ENCODE data around the gene ATXN10.
"Not testable (repeated sequence)": the region's sequence is repeated elsewhere in the genome, so short reads cannot be mapped to it uniquely, and the experiment has no call there.

Gene ATXN10

DNA sequence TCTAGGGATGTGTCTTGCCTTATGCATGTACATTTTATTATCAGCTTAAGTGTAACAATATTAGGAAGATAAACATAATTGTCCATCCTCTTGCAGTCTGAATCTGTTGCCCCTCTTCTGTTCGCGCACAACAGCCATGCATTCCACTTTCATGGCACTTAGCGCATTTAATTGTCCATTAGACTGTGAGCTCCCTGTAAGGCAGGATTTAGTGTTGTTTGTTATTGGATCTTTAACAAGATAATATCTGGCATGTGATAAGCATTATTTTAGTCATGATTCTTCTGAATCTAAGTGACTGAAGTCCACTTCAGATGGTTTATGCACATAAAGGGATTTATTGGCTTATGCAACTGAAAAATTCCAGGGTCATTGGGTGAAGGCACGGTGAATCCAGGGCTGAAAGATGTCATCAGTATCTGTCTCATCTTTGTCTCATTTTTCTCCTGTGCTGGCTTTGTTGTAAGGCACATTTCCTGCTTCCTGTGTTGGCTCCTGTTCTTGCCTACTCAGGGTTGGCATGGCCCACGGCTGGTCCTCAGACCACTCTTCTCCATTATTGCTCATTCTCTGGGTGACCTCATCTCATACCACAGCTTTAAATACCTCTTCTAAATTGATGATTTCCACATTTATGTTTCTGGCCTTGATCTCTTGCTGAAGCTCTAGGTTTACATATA is 37.6 kb downstream of the ATXN10 start:
- no peak for DNase-seq (ENCODE audit: low spot score)

DNA sequence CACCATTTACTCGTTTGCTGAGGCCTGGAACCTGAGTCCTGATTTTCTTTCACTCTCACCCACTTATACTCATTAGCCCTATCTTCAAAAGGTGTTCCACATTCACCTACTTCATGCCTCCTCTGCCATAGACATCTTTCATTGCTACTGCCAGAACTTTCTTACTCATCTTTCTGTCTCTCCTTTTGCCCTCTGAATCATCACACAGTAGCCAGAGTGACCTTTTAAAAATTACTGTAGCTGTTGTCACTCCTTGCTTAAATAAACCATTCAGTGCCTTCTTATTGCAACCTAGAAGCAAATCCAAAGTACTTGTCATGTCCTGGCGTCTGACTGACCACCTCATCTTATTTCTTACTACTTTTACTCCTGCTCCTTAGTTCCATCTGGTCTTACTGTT is 38.2 kb downstream of the ATXN10 start:
- DNase-seq (ENCODE audit: low spot score) = no peak

DNA sequence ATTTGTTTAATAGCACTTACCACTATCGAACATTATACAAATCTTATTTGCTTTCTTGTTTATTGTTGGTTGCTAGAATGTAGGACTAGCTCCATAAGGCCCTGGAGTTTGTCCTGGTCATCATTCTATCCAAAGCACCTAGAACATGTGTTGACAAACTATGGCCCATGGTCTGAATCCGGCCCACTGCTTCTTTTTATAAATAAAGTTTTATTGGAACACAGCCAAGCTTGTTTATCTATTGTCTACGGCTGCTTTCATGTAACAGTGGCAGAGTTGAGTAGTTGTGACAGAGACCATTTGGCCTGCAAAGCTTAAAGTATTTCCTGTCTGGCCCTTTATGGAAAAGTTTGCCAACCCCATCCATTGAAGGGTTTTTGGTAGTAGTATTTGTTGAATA is 38.8 kb downstream of the ATXN10 start:
- no peak for DNase-seq (ENCODE audit: low spot score)

DNA sequence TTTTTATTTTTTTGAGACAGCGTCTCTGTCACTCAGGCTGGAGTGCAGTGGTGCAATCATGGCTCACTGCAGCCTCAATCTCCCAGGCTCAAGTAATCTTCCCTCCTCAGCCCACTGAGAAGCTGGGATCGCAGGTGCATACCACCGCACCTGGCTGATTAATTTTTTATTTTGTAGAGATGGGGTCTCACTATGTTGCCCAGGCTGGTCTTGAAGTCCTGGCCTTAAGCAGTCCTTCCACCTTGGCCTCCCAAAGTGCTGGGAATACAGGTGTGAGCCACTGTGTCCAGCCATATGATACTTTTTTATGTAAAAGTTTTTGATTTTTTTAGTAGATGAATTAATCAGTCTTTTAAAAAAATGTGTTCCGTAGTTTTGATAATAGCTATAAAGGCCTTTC is 42.8 kb downstream of the ATXN10 start:
- DNase-seq (ENCODE audit: low spot score) = not testable (repeated sequence)

DNA sequence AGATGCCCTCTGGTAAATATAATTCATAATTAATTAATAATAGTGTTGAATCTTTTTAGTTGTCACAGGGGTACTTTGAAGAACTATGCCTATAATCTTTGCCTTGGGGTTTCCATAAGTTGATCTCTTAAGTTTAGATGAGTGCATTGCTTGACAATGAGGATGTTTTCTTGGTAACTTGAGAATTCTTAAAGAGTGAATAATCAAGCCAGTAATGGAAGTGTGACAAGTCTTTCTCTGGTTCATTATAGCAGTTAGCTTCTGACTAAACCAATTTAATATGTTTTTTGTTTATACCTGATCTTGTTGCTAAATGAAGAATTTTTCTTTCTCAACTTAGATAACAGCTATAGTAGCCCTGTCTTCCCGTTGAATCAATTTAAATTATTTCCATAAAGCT is 46.2 kb downstream of the ATXN10 start:
- DNase-seq (ENCODE audit: low spot score) = no peak

DNA sequence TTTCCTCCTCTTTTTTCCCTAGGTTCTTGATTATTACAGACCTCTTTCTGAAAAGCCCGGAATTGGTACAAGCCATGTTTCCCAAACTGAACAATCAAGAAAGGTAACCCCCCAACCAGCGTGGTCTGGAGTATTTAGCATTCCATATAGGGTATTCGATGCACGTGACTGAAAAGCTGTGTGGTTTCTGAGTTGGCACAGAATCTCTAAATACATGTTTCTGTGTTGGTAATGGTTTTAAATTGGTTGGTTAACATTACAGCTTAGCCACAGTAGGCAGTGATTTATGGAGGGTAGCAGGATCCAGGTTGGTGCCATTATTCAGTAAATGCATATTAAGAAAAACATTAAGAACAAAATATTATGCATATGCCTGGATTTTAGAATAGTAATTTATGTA is 46.8 kb downstream of the ATXN10 start:
- no peak for DNase-seq (ENCODE audit: low spot score)

DNA sequence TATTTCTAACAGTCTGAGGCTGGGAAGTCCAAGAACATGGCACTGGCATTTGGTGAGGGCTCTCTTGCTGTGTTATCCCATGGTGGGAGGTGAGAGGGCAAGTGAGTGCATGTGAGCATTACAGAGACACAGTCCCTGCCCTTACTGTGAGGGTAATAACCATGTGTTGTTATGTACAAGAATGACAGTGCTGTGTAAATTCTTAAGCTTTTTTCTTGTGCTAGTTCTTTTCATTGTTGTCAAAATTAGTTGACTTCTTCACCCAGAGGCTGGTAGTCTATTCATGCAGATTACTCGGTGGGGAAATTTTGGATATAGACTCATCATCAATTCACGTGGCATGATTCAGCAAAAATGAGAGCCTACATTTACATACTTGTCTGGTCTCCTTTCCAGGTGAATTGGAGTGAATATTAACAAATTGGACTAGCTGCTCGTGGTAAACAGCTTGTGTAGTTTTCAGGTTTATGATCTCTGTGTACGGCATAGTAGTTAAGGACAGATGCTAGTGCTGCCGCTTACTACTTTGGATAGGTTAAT is 49.3 kb downstream of the ATXN10 start:
- no peak for DNase-seq (ENCODE audit: low spot score)

DNA sequence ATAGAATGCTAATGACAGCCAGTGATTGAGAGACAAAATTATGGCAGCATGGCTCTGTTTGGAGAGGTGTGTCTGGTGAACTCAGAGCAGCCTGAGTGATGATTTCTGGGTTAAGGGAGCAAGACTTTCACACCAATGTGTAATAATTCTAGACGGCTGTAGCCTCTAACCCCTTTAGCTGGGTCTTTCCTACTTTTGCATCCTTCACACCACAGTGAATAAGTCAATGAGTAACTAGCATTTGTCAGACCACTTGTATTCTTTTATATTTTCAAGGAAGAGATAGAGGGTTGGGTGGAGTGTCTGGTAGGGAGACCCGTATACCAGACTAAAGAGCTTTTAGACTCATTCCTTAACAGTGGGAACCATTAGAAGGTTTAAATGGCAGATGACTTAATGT is 50.4 kb downstream of the ATXN10 start:
- DNase-seq (ENCODE audit: low spot score) = no peak

DNA sequence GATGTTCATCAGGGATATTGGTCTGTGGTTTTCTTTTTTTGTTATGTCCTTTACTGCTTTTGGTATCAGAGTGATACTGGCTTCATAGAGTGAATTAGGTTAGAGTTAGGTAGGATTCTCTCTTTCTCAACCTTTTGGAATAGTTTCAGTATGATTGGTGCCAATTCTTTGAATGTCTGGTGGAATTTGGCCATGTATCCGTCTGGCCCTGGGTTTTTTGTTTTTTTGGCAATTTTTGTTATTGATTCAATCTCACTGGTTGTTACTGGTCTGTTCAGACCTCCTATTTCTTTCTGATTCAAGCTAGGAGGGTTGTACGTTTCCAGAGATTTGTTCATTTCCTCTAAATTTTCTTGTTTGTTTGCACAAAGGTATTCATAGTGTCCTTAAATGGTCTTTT is 54.4 kb downstream of the ATXN10 start:
- DNase-seq (ENCODE audit: low spot score) = no peak

DNA sequence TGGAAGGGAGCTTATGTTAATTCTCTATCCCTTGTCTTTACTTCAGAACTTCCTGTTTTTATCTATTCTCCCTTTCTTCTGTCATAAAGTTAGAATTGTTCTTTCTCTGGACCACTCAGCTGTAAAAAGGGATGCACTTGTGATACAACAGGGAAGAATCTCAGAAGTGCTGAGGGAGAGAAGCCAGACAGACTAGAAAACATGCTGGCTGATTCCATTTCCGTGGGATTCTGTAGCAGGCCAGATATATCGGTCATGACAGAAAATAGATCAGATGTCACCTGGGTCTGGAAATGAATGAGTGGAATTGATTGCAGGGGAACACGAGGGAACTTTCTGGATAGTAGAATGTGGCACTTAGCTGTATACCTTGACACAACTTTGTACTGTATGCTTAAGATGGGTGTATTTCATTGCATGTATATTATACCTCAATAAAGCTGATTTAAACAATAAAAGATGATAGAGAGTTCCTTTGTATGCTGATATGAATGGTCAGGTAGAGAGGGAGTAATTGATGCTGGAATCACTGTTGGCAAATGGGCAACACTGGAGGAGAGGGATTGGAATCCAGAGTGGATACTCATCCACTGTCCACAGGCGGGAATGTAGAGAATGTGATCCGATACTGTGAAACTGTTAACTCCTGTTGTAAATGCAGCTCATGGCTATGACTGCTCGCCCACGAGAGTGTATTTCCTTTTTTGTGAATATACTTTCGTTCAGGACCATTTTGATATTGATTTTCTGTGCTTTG is 59.6 kb downstream of the ATXN10 start:
- DNase-seq (ENCODE audit: low spot score) = no peak

DNA sequence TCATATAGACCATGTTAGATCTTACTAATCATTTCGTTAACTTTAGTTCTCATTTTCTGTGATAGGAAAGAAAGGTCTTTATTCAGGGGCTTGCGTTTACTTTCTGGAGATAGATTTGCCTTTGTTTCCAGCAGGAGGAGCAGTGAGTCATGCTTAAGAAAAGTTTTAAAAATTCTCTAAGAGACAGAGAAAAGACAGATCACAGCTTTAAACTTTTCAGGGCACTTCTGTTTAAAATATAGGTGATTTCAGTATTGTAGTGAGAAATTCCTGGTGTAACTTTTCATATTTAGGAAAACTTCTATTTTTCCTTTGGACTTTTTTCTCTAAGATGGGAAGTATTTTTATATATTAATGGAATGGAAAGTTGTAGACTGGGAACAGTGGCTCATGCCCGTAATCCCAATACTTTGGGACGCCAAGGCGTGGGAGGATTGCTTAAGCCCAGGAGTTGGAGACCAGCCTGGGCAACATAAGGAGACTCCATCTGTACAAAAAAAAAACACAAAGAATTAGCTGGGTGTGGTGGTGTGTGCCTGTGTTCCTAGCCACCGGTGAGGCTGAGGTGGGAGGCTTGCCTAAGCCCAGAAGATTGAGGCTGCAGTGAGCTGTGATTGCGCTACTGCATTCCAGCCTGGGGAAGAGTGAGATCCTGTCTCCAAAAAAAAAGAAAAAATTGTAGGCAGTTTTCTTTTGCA is 60.3 kb downstream of the ATXN10 start:
- DNase-seq (ENCODE audit: low spot score) = no peak

DNA sequence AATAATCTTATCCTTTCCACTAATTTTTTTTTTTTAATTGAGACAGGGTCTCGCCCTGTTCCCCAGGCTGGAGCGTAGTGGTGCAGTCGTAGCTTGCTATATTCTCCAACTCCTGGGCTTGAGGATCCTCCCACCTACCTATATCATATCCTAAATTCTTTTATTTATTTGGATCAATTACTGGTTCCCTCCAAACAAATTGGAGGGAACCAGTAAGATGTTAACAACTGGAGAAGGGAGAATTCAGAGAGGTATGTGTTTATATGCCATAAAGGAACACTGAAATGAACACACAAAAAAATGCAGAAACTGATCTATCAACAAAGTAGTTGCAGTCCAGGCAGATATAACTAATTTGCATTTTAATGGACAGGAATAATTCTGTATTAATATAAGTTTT is 63.6 kb downstream of the ATXN10 start:
- DNase-seq (ENCODE audit: low spot score) = no peak

DNA sequence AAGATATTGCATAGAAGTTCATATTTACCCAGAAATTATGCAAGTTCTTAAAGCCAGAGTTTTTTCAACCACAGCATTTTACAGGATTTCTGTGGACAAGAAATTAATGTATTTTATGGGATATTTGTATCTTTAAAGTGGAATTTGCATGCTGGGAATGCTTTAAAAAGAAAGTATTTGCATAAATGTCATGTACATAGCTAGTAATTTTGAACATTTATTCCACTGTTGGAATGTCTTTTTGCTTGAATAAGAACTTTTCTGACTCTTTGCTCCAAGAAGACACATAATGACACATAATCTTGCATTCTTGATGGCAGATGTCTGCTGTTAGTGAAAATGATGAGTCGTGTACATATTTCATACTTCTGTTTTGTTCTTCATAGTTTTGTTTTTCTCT is 66.6 kb downstream of the ATXN10 start:
- DNase-seq (ENCODE audit: low spot score) = no peak

DNA sequence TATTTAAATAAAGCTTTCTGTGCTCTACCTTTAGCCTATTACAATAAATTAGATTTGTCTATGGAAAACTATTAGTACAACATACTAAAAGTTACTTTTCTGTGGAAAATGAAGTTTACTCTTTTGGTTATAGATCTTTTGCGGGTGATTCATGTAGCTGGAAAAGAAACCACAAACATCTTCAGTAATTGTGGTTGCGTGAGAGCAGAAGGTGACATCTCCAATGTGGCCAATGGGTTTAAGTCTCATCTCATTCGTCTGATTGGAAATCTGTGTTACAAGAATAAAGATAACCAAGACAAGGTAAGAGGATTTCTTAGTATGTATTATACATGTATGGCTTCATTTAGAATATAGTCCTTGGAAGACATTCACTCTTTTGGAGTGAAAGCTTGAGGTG is 68.6 kb downstream of the ATXN10 start:
- DNase-seq (ENCODE audit: low spot score) = no peak

DNA sequence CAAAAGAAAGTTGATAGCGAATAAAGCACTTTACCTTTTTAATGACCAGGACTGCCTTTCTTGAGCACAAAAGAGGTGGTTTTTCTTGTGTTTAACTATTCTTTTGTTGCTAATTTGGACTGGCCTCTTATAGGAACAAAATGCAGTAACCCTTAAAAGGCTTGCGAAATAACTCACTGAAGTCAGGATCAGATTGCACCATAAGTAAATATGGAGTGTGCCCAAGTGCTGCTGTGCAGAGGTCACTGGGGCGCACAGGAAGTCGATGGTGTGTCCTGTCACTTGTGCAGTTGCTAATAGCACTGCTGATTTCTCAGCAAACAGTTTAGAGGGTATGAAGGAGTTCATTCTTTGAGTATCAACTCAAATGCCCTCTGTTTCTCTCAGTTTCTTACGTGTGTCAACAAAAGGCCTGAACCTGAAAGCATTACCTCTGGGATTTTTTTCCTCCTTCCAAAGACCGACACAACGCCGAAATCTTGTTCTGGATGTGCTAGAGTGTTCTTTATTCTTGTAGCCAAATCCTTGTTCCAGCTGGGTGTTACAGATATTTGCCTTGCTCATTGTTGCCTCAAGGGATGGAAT is 71.3 kb downstream of the ATXN10 start:
- DNase-seq (ENCODE audit: low spot score) = no peak

DNA sequence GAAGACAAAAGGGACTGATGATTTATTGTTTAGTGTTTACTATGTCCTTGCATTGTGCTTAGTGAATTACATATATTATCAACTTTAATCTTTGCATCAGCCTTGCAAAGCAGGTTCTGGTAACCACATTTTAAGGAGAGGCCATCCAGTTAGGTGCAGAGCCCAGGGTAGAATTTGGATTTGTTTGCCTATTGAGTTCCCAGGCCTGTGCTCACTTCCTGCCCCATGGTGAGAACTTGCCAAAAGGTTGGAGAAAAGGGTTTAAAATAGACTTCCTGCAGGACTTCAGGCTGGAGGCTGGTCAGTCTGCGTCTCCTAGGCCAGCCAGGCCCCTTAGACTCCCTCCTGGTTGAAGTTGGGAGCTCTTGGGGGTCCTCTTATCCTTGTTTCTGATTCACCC is 72.1 kb downstream of the ATXN10 start:
- no peak for DNase-seq (ENCODE audit: low spot score)

DNA sequence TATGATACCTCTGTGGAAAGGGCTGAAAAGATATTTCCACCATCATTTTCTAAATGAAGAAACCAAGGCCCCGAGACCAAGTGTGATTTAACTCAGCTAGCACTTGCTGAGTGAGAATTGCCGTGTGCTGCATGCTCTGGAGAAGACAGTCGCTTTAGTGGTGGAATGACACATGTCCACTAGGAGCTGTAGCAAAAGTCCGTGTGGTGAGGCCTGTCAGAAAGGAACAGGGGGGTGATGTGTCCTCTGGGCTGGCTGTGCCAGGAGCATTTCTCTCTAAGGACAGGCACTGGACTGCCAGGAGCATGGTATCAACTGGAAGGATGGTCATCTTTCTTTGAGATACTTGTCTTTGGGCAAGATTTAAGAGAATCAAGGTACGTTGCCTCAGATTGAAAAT is 72.8 kb downstream of the ATXN10 start:
- DNase-seq (ENCODE audit: low spot score) = no peak

DNA sequence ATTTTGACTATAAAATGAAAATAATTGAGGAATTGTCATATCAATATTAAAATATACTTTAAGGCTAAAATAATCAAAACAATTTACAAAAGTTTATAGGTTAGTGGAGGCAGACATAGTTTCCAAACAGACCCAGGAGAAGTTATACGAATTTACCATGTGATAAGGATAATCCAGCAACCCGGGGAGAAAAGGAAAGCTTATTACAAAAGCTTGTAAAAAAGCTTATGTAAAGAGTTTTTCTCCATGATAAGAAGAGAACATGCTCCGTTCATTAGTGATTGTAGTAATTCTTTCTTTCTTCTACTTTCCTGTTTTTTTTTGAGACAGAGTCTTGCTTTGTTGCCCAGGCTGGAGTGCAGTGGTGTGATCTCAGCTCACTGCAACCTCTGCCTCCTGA is 79.0 kb downstream of the ATXN10 start:
- no peak for DNase-seq (ENCODE audit: low spot score)

DNA sequence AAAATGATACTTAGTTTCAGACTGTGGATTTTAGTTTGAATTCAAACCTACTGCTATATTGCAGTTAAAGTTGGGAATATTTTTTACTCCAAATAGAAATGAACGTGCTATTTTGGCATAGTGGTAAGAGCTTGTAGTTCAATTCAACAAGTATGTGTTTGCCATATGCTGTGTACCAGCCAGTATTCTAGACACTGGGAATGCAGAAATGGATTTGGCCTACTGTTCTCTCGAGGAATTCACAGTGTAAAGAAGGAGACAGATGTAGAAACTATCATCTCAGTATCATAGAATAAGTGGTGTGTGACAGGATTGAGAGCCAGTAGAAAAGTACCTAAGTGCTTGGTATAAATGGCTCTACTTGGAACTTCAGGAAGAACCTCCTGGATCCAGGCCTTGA is 80.4 kb downstream of the ATXN10 start:
- DNase-seq (ENCODE audit: low spot score) = no peak

DNA sequence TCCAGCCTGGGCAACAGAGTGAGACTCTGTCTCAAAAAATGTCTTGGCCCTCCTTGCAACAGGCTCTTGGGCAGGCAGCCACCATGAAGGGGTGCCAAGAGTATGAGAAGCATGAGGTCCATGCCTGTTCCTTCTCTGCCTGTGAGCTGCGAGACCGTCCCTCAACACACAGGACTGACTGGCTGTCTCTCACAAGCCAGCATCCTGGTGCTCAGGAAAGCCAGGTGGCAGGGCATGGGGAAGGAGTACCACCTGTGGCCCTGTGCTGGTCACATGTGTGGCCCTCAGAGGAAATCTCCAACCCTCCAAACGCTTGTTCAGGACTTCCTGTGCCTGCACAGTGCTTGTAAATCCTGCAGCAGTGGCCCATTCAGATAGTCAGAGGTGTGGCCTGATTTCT is 83.2 kb downstream of the ATXN10 start:
- DNase-seq (ENCODE audit: low spot score) = no peak

DNA sequence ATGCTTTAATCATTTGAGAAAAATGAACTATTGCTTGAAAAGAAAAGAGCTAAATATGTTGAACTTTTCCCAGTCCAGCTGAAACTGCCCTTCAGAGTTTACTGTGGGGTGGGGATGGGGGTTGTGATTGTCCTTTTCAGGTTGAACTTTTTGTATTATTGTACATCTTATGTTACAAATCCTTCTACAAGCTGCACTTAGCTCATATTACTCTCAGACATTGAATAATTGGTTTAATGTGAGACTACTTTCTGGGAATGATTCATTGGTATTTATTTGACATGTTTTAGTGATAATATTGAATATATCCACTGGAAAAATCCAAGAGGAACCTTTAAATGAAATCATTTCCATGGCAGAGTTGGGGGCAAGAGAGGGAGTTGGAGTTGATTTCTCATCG is 84.9 kb downstream of the ATXN10 start:
- DNase-seq (ENCODE audit: low spot score) = no peak

DNA sequence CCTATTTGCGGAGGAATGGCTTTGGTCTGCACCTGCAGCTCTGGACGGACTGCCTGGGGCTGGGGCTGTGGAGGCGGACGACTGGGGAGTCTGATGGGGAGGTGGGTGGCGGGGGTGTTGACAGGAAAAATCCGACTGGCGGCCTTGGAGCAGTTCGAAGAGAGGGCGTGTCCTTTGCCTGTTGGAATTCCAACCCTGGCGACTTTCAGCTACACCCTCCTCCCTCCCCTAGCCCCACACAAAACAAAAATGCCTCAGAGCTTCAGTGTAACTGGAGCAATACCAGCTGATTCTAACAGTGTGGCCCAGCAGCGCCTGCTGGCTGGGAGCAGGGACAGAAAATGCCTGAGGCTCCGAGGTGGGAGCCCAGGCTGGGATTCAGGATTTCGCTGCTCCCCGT is 85.4 kb downstream of the ATXN10 start:
- no peak for DNase-seq (ENCODE audit: low spot score)

DNA sequence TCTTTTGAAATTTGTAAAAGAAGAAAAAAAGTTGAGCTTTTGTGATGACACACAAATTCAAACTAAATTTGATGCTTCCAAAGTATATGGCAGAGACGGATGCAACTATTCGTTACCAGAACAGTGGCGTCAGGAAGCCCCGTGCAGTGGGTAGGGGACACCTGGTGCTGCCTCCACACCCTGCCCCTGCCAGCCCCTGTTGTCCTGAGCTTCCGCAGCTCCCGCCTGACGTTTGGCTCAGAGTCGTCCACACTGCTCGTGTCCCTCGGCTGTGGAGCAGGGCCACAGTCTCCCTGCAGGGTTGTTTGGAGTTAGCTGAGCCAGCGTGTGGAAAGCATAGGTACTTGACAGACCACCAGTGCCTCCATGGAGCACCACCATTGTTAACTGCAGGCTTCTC is 86.3 kb downstream of the ATXN10 start:
- DNase-seq (ENCODE audit: low spot score) = no peak

Data from hematopoietic multipotent progenitor cell treated with erythropoietin and hydrocortisone succinate and interleukin-3 and kit ligand, for 17 days (in vitro differentiated cells).